HG03108 (cell line): ENCODE results near the gene ATAD3B.

Experiments
- ATAC-seq: cut with Tn5 transposase; IDR thresholded peaks from one replicate; pipeline ENCODE4 v1.9.1; 2021; ENCODE audit warnings: moderate library complexity; ENCODE audit not compliant: unreplicated experiment

Gene ATAD3B

GRCh38 chr1:1542766-1543705, 71.5 kb downstream of the ATAD3B start:
- no peak for ATAC-seq

- ATAC-seq: no peak
Observed at GRCh38 chr1:1543706-1544099, 72.1 kb downstream of the ATAD3B start.

DNA sequence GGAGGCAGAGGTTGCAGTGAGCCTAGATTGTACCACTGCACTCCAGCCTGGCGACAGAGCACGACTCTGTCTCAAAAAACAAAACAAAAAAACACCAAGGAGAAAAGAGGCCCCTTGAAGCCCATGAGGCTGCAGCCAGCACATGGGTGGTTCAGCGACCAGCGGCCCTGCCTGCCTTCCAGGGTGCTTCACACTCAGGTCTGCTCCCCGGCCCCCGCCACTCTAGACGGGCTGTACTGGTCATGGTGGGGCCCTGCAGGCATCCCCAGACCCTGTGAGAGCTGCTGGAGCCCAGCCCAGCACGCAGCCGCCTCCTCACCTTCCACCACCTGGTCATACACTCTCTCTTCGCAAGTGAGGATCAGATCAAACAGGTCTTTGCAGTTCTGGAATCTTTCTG, 73.0 kb downstream of the ATAD3B start:
- ATAC-seq: no peak
